CD4-positive, alpha-beta T cell (primary cell): ENCODE results near the gene MAIP1. TPM values are rescaled to one million over a fixed set of nuclear protein-coding genes. Genes with fewer than 3 reads are reported as not detected.
A peak's percentile ranks its signal among the peaks of the same experiment; 100 is the strongest.
"Not testable (repeated sequence)": the region's sequence is repeated elsewhere in the genome, so short reads cannot be mapped to it uniquely, and the experiment has no call there.

Experiments used
- ATAC-seq: fragments of 200-7000 bp; cut with Tn5 transposase; one replicate; pipeline ENCODE4 v1.10.0; 2022; ENCODE audit warnings: mild to moderate bottlenecking; ENCODE audit not compliant: poor library complexity
- CTCF ChIA-PET: fragments of 350-600 bp; sonication (Branson Sonifier 250); formaldehyde crosslinking; loops from one replicate; lab custom pipeline; 2021; ENCODE audit warnings: antibody characterized with exemption, inconsistent platforms; lab: Charles Lee
- POLR2A ChIA-PET: fragments of 350-600 bp; sonication (Branson Sonifier 250); formaldehyde crosslinking; loops from one replicate; lab custom pipeline; 2021; ENCODE audit warnings: antibody characterized with exemption, inconsistent platforms; lab: Charles Lee
- DNase-seq, 14 experiments: peaks; one replicate each; pipeline ENCODE4 v3.0.0-alpha.2; 2013 to 2020; ENCODE audit warnings: mixed read lengths in 2 of 14
- H3K27ac ChIP-seq, 2 donors: one replicate each; pipeline versions ENCODE4 v1.5.1 to v1.7.0; 2013; ENCODE audit warnings: low read length in 2 of 2, low read depth in 1 of 2, mild to moderate bottlenecking in 1 of 2
- H3K27me3 ChIP-seq, 2 experiments: 1 replicate in 1 of 2; 2 replicates in 1 of 2; pipeline versions ENCODE4 v1.6.1 to v1.7.0; 2013; ENCODE audit warnings: low read length in 2 of 2, control low read depth in 1 of 2, mild to moderate bottlenecking in 1 of 2, moderate library complexity in 1 of 2; ENCODE audit not compliant: insufficient read depth in 2 of 2, control insufficient read depth in 1 of 2
- H3K36me3 ChIP-seq: one replicate; pipeline ENCODE4 v1.6.1; 2013; ENCODE audit warnings: low read length, control low read depth; ENCODE audit not compliant: insufficient read depth
- H3K4me1 ChIP-seq: one replicate; pipeline ENCODE4 v1.6.1; 2013; ENCODE audit warnings: low read length, control low read depth; ENCODE audit not compliant: insufficient read depth
- H3K4me3 ChIP-seq: one replicate; pipeline ENCODE4 v1.5.1; 2013; ENCODE audit warnings: mild to moderate bottlenecking, low read length, moderate library complexity
- H3K9me3 ChIP-seq, 2 experiments: 1 replicate in 1 of 2; 2 replicates in 1 of 2; pipeline versions ENCODE4 v1.6.1 to v1.7.0; 2013; ENCODE audit warnings: low read length in 2 of 2, mild to moderate bottlenecking in 2 of 2, control low read depth in 1 of 2, moderate library complexity in 1 of 2; ENCODE audit not compliant: control insufficient read depth in 1 of 2, insufficient read depth in 1 of 2
- H3K27ac Mint-ChIP-seq: one replicate; pipeline ENCODE4 v1.8.0; 2020; ENCODE audit warnings: mixed read lengths
- H3K27me3 Mint-ChIP-seq: one replicate; pipeline ENCODE4 v1.8.0; 2021; ENCODE audit warnings: mixed read lengths
- H3K36me3 Mint-ChIP-seq: one replicate; pipeline ENCODE4 v1.8.0; 2021; ENCODE audit warnings: low read depth, mixed read lengths
- H3K4me1 Mint-ChIP-seq: one replicate; pipeline ENCODE4 v1.8.0; 2021; ENCODE audit warnings: low read depth, mixed read lengths
- H3K4me3 Mint-ChIP-seq: one replicate; pipeline ENCODE4 v1.8.0; 2020; ENCODE audit warnings: mild to moderate bottlenecking, mixed read lengths
- H3K9me3 Mint-ChIP-seq: one replicate; pipeline ENCODE4 v1.8.0; 2020; ENCODE audit warnings: mixed read lengths
- intact Hi-C, 2 experiments: fragments of 100-400 bp; cut with DNase I in 1 of 2; cut with micrococcal nuclease in 1 of 2; formaldehyde crosslinking; loops; one replicate each; pipeline versions ENCODE4 v1.15.1 to v1.9.0; 2023 to 2025; cut with DNase I, micrococcal nuclease
- total RNA-seq, 174 experiments: library from RNA in 2 of 174; stranded (reverse) in 2 of 174; gene quantifications; one replicate each; pipeline ENCODE4 v1.2.3 and lab custom pipeline; 2021 to 2026
- TF ChIP-seq, protein P1 (sequence below): fragments of 200-600 bp; IDR thresholded peaks from one replicate; pipeline ENCODE4 v1.8.0; 2022; ENCODE audit warnings: antibody characterized with exemption, mild to moderate bottlenecking

The MAIP1 gene
- total RNA-seq, 2 experiments from 2014 or later, result 34.6 to 35.8 TPM

DNA sequence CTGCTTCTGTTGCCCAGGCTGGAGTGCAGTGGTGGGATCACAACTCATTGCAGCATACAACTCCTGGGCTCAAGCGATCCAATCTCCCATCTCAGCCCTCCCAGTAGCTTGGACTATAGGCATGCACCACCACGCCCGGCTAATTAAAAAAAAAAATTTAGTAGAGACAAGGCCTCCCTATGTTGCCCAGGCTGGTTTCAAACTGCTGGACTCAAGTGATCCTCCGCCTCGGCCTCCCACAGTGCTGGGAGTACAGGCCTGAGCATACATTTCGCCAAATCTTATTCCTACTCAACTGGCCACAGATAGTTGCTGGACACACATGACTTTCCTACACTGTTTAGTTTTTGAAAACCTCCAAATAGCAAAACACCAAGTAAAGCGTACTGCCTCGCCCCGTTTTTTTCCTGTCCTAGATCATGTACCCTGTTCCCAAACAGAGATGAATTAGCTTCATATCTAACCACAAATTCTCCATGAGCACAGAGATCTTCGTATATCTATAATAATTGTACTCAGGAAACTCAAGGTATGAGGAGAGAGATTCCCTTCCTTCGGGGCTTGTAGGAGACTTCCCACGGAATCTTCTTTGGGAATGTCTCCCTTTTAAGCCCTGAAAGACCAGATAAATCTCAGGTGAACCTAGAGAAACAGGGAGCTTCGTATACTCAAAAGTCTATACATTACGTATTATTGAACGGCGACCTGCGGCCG lies 44.9 kb upstream of the MAIP1 start:
- H3K4me1 Mint-ChIP-seq, result peaks cover 40% of the 10 kb centered on the region
- peak overlapping the region; percentile 95 for H3K27ac Mint-ChIP-seq
- no peaks in the 10 kb centered on the region for H3K9me3 Mint-ChIP-seq
- Histone ChIP-seq H3K9me3 (no peaks in the 10 kb centered on the region), H3K36me3 (no peaks in the 10 kb centered on the region), H3K27me3 (peaks cover 0 to 7% of the 10 kb centered on the region in 2 experiments), H3K4me1 (peaks cover 17% of the 10 kb centered on the region), H3K27ac (no peak overlapping the region), H3K4me3 (peak overlapping the region; percentile 78)
- CTCF ChIA-PET, result no interaction called here
- ATAC-seq (no peak), DNase-seq (peak in 1 of 14 experiments; percentile 16)
- TF ChIP-seq, protein P1, sequence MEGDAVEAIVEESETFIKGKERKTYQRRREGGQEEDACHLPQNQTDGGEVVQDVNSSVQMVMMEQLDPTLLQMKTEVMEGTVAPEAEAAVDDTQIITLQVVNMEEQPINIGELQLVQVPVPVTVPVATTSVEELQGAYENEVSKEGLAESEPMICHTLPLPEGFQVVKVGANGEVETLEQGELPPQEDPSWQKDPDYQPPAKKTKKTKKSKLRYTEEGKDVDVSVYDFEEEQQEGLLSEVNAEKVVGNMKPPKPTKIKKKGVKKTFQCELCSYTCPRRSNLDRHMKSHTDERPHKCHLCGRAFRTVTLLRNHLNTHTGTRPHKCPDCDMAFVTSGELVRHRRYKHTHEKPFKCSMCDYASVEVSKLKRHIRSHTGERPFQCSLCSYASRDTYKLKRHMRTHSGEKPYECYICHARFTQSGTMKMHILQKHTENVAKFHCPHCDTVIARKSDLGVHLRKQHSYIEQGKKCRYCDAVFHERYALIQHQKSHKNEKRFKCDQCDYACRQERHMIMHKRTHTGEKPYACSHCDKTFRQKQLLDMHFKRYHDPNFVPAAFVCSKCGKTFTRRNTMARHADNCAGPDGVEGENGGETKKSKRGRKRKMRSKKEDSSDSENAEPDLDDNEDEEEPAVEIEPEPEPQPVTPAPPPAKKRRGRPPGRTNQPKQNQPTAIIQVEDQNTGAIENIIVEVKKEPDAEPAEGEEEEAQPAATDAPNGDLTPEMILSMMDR, result no peak
- intact Hi-C loops, result loop anchor here (2.0 to 5.0 kb wide), 2 partner anchors 44 to 902 kb away; partner anchors contain the start of genes MAIP1 (in 2 of the 2), TYW5 (in 2 of the 2) and BZW1 (in 1 of the 2)
- H3K4me3 Mint-ChIP-seq, result peak overlapping the region; percentile 99
- H3K27me3 Mint-ChIP-seq, result no peaks in the 10 kb centered on the region
- POLR2A ChIA-PET, result interaction anchor here (0.9 kb wide), 1 partner anchor 9 kb away, joined by 3 read pairs; no protein-coding TSS in a partner anchor
- peaks cover 19% of the 10 kb centered on the region for H3K36me3 Mint-ChIP-seq

DNA sequence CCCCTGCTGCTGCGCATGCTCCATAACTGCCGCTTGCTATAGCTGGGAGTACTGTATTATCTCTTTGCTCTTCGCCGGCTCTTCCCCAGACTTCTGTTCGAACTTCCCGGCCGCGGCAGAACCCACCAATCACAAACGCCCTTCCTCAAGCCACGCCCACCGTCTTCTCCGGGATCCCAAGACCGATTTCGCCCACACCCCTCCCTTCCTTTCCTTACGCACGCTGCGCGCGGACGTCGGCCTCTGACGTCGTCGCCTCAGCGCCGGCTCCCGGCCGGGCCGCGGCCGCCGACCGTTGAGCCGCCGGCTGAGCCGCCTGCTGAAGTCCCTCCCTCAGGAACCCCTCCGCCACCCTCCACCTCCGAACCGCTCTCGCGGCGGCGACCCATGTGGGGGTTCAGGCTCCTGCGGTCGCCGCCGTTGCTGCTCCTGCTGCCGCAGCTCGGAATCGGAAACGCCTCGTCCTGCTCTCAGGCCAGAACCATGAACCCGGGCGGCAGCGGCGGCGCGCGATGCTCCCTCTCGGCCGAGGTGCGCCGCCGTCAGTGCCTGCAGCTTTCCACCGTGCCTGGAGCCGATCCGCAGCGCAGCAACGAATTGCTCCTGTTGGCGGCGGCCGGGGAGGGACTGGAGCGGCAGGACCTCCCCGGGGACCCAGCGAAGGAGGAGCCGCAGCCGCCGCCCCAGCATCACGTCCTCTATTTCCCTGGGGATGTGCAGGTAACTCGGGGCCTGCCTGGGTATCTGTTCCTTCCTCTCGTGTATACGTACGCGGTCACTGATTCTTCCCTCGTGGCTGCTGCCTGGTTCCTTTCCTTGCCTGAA lies 44.1 kb upstream of the MAIP1 start, which contains the start of gene C2orf69:
Gene C2orf69 (plus strand): TSS at position 242 of the 825 bp plus-strand sequence. CDS start 146 bp downstream, at position 388.
- H3K27me3 Mint-ChIP-seq, result no peaks in the 10 kb centered on the region
- ChIA-PET POLR2A (interaction anchor here (0.9 kb wide), 1 partner anchor 8 kb away, joined by 3 read pairs; no protein-coding TSS in a partner anchor), CTCF (no interaction called here)
- no peaks in the 10 kb centered on the region for H3K9me3 Mint-ChIP-seq
- Histone ChIP-seq H3K27ac (peak within 1 kb of the TSS; percentile 67 to 80), H3K9me3 (no peaks in the 10 kb centered on the region), H3K4me1 (peaks cover 17% of the 10 kb centered on the region), H3K27me3 (no peaks in the 10 kb centered on the region), H3K36me3 (peaks cover 3% of the 10 kb centered on the region), H3K4me3 (peak within 1 kb of the TSS; percentile 78)
- TF ChIP-seq, protein P1, result no peak
- H3K4me3 Mint-ChIP-seq, result peak within 1 kb of the TSS; percentile 99
- peaks cover 25% of the 10 kb centered on the region for H3K36me3 Mint-ChIP-seq
- ATAC-seq (peak; percentile 79), DNase-seq (peak; percentile 78 to 97 (median 88))
- intact Hi-C loops, result loop anchor here (2.0 to 5.0 kb wide), 2 partner anchors 44 to 901 kb away; partner anchors contain the start of genes MAIP1 (in 2 of the 2), TYW5 (in 2 of the 2) and BZW1 (in 1 of the 2)
- peak within 1 kb of the TSS; percentile 95 for H3K27ac Mint-ChIP-seq
- H3K4me1 Mint-ChIP-seq, result peaks cover 40% of the 10 kb centered on the region

DNA sequence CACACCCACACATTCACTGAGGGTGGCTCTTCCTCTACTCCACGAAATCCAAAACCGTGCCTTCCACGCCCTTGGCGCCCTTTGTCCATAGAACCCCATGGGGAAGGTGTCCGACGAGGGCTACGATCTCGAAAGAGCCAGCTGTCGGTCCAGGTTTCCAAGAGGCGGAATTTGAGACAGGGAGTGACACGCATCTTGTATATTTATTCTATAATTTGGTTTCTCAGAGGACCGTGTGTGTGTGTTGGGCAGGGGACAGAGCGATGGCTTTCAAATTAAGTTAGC lies 43.6 kb upstream of the MAIP1 start:
- ChIA-PET POLR2A (interaction anchor here (1.1 kb wide), 1 partner anchor 17 kb away, joined by 4 read pairs; no protein-coding TSS in a partner anchor), CTCF (interaction anchor here (1.0 to 1.4 kb wide), 2 partner anchors 8 to 598 kb away, joined by 3 read pairs; partner anchors contain the start of gene KCTD18)
- H3K4me1 ChIP-seq, result peaks cover 17% of the 10 kb centered on the region
- peak overlapping the region; percentile 95 for H3K27ac Mint-ChIP-seq
- TF ChIP-seq, protein P1, result no peak
- peak overlapping the region; percentile 99 for H3K4me3 Mint-ChIP-seq
- H3K4me1 Mint-ChIP-seq, result peaks cover 40% of the 10 kb centered on the region
- no peak for ATAC-seq
- H3K36me3 ChIP-seq, result peaks cover 9% of the 10 kb centered on the region
- no peaks in the 10 kb centered on the region for H3K27me3 Mint-ChIP-seq
- intact Hi-C loops, result loop anchor here (2.0 to 5.0 kb wide), 2 partner anchors 43 to 900 kb away; partner anchors contain the start of genes MAIP1 (in 2 of the 2), TYW5 (in 2 of the 2) and BZW1 (in 1 of the 2)
- H3K27me3 ChIP-seq, result no peaks in the 10 kb centered on the region
- no peaks in the 10 kb centered on the region for H3K9me3 Mint-ChIP-seq
- peaks cover 31% of the 10 kb centered on the region for H3K36me3 Mint-ChIP-seq
- H3K4me3 ChIP-seq, result peak overlapping the region; percentile 78
- peaks cover 0 to 3% of the 10 kb centered on the region in 2 experiments for H3K9me3 ChIP-seq
- H3K27ac ChIP-seq, result peak overlapping the region; percentile 67 to 80
- no peak for DNase-seq

DNA sequence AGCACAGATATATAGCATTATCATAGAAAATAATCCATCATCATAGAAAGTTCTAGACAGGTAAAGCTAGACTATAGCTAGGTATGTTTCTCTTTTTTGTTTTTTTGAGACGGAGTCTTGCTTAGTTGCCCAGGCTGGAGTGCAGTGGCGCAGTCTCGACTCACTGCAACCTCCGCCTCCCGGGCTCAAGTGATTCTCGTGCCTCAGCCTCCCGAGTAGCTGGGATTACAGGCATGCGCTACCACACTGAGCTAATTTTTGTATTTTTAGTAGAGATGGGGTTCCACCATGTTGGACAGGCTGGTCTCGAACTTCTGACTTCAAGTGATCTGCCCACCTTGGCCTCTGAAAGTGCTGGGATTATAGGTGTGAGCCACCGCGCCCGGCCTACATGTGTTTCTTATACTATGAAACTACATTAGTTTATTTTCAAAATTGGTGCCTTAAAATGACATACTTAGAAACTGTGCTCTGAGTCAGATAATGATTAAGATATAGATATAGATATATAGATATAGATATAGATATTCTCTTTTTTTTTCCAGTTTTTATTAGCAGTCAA lies 42.7 kb upstream of the MAIP1 start:
- not testable (repeated sequence) for H3K27me3 Mint-ChIP-seq
- CTCF ChIA-PET, result interaction anchor here (1.0 to 1.4 kb wide), 2 partner anchors 9 to 597 kb away, joined by 3 read pairs; partner anchors contain the start of gene KCTD18
- H3K4me3 Mint-ChIP-seq, result peak overlapping the region; percentile 99

More for the DNA sequence above, 42.7 kb upstream of the MAIP1 start:
- not testable (repeated sequence) for H3K9me3 ChIP-seq, H3K9me3 Mint-ChIP-seq, H3K27ac ChIP-seq, DNase-seq, ATAC-seq, H3K27me3 ChIP-seq
- H3K4me3 ChIP-seq, result peak overlapping the region; percentile 78
- peaks cover 40% of the 10 kb centered on the region for H3K4me1 Mint-ChIP-seq
- POLR2A ChIA-PET, result interaction anchor here (1.1 kb wide), 1 partner anchor 16 kb away, joined by 4 read pairs; no protein-coding TSS in a partner anchor
- peaks cover 16% of the 10 kb centered on the region for H3K36me3 ChIP-seq
- intact Hi-C loops, result loop anchor here in 1 of 2 experiments (5.0 kb wide), 1 partner anchor 900 kb away; the partner anchor contains the start of gene BZW1
- H3K27ac Mint-ChIP-seq, result peak overlapping the region; percentile 95
- H3K4me1 ChIP-seq, result peaks cover 17% of the 10 kb centered on the region
- H3K36me3 Mint-ChIP-seq, result peaks cover 39% of the 10 kb centered on the region
